Activated naive CD8-positive, alpha-beta T cell (primary cell): ENCODE data around the gene MCM7.

Experiments
- H3K27ac Mint-ChIP-seq: one replicate; pipeline ENCODE4 v1.8.0; 2021; ENCODE audit warnings: mixed read lengths
- H3K27me3 Mint-ChIP-seq: one replicate; pipeline ENCODE4 v1.8.0; 2021; ENCODE audit warnings: mixed read lengths
- H3K36me3 Mint-ChIP-seq: one replicate; pipeline ENCODE4 v1.8.0; 2021; ENCODE audit warnings: mixed read lengths
- H3K4me1 Mint-ChIP-seq: one replicate; pipeline ENCODE4 v1.8.0; 2021; ENCODE audit warnings: low read depth, mixed read lengths
- H3K4me3 Mint-ChIP-seq: one replicate; pipeline ENCODE4 v1.8.0; 2021; ENCODE audit warnings: mild to moderate bottlenecking, mixed read lengths
- H3K9me3 Mint-ChIP-seq: one replicate; pipeline ENCODE4 v1.8.0; 2021; ENCODE audit warnings: low read depth, mixed read lengths

Gene MCM7

GRCh38 chr7:100111156-100111555 is 10.0 kb upstream of the MCM7 start:
- Mint-ChIP-seq H3K4me1 (peaks cover 3% of the 10 kb centered on the region), H3K4me3 (no peak overlapping the region), H3K27ac (no peak overlapping the region), H3K36me3 (no peaks in the 10 kb centered on the region), H3K27me3 (no peaks in the 10 kb centered on the region), H3K9me3 (no peaks in the 10 kb centered on the region)

GRCh38 chr7:100109521-100110163 is 8.4 kb upstream of the MCM7 start:
- no peaks in the 10 kb centered on the region for H3K27me3 Mint-ChIP-seq
- H3K4me1 Mint-ChIP-seq: no peaks in the 10 kb centered on the region
- no peak overlapping the region for H3K4me3 Mint-ChIP-seq
- H3K36me3 Mint-ChIP-seq: no peaks in the 10 kb centered on the region
- no peaks in the 10 kb centered on the region for H3K9me3 Mint-ChIP-seq
- no peak overlapping the region for H3K27ac Mint-ChIP-seq

DNA sequence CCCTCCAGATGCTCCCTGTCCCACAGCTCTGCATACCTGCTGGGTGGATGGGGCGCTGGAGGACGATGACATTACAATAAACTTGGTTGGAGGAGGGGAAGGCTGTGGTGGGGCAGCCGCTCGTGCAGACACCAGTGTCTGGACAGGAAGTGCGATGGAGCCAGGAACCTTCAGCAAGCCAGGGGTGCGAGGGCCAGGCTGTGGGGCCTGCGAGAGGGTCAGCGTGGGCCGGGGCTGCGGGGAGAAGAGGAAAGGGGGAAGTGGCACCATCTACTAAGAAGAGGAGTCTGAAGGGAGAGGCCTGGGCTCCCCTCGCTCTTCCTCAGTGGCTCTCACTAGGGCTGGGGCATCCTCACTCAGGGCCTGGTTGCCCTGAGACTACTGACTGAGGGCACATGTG is 6.7 kb upstream of the MCM7 start:
- no peak overlapping the region for H3K4me3 Mint-ChIP-seq
- no peak overlapping the region for H3K27ac Mint-ChIP-seq
- no peaks in the 10 kb centered on the region for H3K36me3 Mint-ChIP-seq
- peaks cover 2% of the 10 kb centered on the region for H3K4me1 Mint-ChIP-seq
- H3K27me3 Mint-ChIP-seq: no peaks in the 10 kb centered on the region
- no peaks in the 10 kb centered on the region for H3K9me3 Mint-ChIP-seq

GRCh38 chr7:100107125-100107737 is 6.0 kb upstream of the MCM7 start:
- no peaks in the 10 kb centered on the region for H3K27me3 Mint-ChIP-seq
- no peak overlapping the region for H3K27ac Mint-ChIP-seq
- peaks cover 7% of the 10 kb centered on the region for H3K4me1 Mint-ChIP-seq
- H3K36me3 Mint-ChIP-seq: no peaks in the 10 kb centered on the region
- no peaks in the 10 kb centered on the region for H3K9me3 Mint-ChIP-seq
- no peak overlapping the region for H3K4me3 Mint-ChIP-seq

DNA sequence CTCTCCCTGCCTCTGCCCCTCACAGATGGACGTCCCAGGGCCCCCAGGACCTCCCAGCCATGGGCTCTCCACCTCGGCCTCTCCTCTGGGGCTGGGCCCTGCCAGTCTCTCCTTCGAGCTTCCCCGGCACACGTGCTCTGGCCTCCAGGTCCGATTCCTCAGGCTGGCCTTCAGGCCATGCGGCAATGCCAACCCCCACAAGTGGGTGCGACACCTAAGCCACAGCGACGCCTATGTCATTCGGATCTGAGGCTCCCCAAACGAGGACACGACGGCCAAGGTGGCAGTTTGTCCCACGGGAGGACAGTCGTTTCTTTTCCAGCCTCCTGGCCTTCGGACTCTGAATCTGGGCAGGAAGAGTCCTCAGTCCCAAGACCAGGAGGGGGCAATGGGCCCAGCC is 5.4 kb upstream of the MCM7 start:
- Mint-ChIP-seq H3K9me3 (no peaks in the 10 kb centered on the region), H3K4me1 (peaks cover 7% of the 10 kb centered on the region), H3K27ac (no peak overlapping the region), H3K27me3 (no peaks in the 10 kb centered on the region), H3K4me3 (no peak overlapping the region), H3K36me3 (no peaks in the 10 kb centered on the region)

DNA sequence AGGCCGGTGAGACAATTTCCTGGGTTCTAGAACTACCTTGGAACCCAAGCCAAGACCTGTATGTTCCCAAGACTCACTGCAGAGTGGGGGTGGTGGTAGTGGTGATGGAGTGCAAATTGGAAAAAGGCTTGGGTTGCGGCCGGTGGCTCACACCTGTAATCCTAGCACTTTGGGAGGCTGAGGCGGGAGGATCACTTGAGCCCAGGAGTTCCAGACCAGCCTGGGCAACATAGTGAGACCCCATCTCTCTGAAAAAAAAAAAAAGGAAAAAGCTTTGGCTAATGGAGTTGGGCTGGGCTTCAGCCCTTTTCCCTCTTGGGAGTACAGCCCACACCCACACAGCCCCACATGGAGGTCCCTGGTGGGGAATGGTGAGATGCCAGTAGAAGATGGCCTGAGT is 4.3 kb upstream of the MCM7 start:
- H3K27me3 Mint-ChIP-seq: no peaks in the 10 kb centered on the region

GRCh38 chr7:100102950-100103840 is 2.0 kb upstream of the MCM7 start:
- no peaks in the 10 kb centered on the region for H3K27me3 Mint-ChIP-seq
- peak overlapping the region; percentile 41 for H3K27ac Mint-ChIP-seq
- peaks cover 29% of the 10 kb centered on the region for H3K4me1 Mint-ChIP-seq
- H3K9me3 Mint-ChIP-seq: no peaks in the 10 kb centered on the region
- peaks cover 11% of the 10 kb centered on the region for H3K36me3 Mint-ChIP-seq
- H3K4me3 Mint-ChIP-seq: peak overlapping the region; percentile 93

More for the DNA sequence above, 4.3 kb upstream of the MCM7 start:
- Mint-ChIP-seq H3K4me3 (no peak overlapping the region), H3K36me3 (no peaks in the 10 kb centered on the region), H3K9me3 (no peaks in the 10 kb centered on the region), H3K27ac (no peak overlapping the region), H3K4me1 (peaks cover 9% of the 10 kb centered on the region)

GRCh38 chr7:100100420-100101015 is 679 bp downstream of the MCM7 start:
- Mint-ChIP-seq H3K4me3 (peak overlapping the region; percentile 93), H3K36me3 (peaks cover 15% of the 10 kb centered on the region), H3K27ac (peak overlapping the region; percentile 99), H3K27me3 (no peaks in the 10 kb centered on the region), H3K4me1 (peaks cover 38% of the 10 kb centered on the region), H3K9me3 (no peaks in the 10 kb centered on the region)

DNA sequence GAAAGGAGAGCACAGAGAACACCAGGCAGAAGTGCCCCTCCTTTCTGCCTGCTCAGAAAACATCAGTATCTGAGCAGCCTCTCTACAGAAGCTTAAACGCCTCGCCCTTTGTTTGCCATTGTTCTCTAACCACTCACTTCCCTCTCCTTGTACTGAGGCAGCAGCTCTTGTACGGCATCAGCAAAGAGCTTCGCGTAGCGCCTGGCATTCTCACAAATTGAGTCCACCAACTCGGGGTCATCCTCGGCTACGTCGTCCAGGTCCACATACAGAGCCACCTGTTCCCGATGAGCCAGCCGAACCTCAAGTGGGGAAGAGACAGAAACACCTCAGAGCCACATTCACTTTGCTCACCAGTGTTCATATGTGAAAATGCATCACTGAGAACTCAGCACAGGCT is 1.7 kb downstream of the MCM7 start:
- H3K27me3 Mint-ChIP-seq: no peaks in the 10 kb centered on the region
- peak overlapping the region; percentile 99 for H3K27ac Mint-ChIP-seq
- H3K36me3 Mint-ChIP-seq: peaks cover 15% of the 10 kb centered on the region
- peaks cover 39% of the 10 kb centered on the region for H3K4me1 Mint-ChIP-seq
- H3K9me3 Mint-ChIP-seq: no peaks in the 10 kb centered on the region
- peak overlapping the region; percentile 93 for H3K4me3 Mint-ChIP-seq

DNA sequence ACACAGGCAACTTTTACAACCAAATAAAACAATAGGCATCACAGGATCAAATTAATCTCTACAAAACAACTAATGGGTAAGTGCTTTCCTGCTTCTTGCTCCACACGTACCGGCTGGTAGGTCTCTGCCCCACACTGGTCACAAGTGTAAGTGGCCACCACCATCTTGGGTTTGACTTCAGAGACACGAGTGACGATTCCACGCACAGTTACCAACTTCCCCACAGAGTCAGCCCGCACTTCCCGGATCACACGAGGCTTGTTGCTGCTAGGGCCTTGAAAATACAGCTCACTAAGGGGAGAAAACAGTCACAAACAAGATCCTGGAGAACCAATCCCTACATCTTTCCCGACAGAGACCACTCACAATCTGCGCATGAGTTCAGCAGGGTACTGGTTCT is 2.3 kb downstream of the MCM7 start:
- Mint-ChIP-seq H3K27me3 (no peaks in the 10 kb centered on the region), H3K4me3 (peak overlapping the region; percentile 93), H3K9me3 (no peaks in the 10 kb centered on the region), H3K27ac (peak overlapping the region; percentile 99), H3K36me3 (peaks cover 15% of the 10 kb centered on the region), H3K4me1 (peaks cover 39% of the 10 kb centered on the region)

DNA sequence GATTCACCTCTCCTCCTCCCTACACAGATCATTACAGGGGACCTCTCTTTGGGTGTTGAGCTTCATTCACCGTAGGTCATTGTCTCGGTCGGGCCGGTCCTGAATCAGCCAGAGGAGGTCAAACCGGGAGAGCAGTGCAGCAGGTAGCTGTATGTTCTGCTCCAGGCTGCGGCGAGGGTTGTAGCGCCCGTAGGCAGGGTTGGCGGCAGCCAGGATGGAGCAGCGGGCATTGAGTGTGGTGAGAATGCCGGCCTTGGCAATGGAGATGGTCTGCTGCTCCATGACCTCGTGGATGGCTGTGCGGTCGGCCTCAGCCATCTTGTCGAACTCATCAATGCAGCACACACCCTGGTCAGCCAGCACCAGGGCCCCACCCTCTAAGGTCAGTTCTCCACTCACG is 5.5 kb downstream of the MCM7 start:
- no peaks in the 10 kb centered on the region for H3K27me3 Mint-ChIP-seq
- peak overlapping the region; percentile 35 for H3K4me3 Mint-ChIP-seq
- H3K27ac Mint-ChIP-seq: no peak overlapping the region

DNA sequence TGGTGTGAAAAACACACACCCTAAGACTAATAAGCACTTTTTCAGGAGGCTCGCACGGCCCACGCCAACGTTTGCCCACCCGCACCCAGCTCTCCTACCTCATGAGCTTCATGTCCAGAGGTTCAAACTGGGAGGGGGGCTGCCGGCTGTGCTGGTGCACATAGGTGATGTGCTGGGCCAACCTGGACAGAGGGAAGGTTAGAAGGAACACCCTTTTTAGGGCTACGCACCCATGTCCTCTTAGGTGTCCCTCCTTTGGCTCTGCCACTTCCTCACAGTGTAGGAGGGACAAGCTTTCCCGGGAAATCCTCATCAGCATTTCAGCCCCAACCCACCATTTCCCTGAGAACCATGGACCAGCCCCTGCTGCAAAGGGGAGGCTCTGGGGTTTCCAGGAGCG is 5.9 kb downstream of the MCM7 start:
- Mint-ChIP-seq H3K27ac (peak overlapping the region; percentile 61), H3K9me3 (no peaks in the 10 kb centered on the region), H3K27me3 (no peaks in the 10 kb centered on the region), H3K4me3 (no peak overlapping the region), H3K36me3 (peaks cover 17% of the 10 kb centered on the region), H3K4me1 (peaks cover 44% of the 10 kb centered on the region)

More for the DNA sequence above, 5.5 kb downstream of the MCM7 start:
- Mint-ChIP-seq H3K36me3 (peaks cover 15% of the 10 kb centered on the region), H3K9me3 (no peaks in the 10 kb centered on the region), H3K4me1 (peaks cover 40% of the 10 kb centered on the region)

DNA sequence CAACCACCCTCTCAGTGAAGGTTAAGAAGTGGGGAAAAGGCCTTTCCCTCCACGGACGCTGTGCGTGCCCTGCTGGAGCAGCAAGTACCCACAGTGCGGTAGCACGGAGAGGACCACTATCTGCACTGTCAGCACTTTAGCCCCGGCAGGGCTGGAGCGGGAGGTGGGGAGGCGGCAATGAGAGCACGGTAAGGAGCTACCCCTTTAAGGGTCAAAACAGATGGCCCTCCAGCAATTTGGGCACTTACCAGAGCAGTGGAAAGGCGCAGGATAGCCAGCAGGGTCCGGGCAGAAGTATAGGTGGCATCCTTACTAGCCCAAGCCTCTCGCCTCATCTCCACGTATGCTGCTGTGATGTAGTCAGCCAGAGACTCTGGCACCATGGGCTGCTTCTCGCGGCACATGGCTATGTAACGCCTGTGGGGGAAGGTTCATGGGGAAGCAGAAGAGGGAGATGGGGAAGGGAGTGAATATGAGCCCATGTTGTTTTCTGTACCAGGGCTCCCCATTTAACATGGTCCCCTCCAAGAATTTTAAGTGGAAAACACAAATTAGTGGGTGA is 7.2 kb downstream of the MCM7 start:
- H3K27me3 Mint-ChIP-seq: no peaks in the 10 kb centered on the region
- no peak overlapping the region for H3K4me3 Mint-ChIP-seq
- no peaks in the 10 kb centered on the region for H3K9me3 Mint-ChIP-seq
- H3K27ac Mint-ChIP-seq: peak overlapping the region; percentile 61
- peaks cover 12% of the 10 kb centered on the region for H3K36me3 Mint-ChIP-seq
- peaks cover 40% of the 10 kb centered on the region for H3K4me1 Mint-ChIP-seq

DNA sequence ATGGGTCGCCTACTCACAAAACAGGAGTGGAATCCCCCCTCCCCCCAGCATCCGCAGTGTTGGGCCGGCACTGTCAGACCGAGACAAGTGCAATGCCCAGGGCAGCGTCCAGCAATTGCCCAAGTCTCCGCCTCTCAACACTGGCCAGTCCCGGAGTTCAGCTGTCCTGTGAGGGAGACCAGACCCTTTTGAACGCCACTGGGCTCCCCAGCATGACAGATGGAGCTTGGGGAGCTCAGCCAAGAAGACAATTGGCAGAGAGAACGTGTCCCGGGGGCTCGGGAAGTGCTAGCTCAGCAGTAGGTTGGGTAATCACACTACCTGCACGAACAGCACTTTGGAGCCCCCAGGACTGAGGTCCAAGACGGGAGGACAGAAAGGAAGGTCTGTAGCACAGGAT is 7.7 kb downstream of the MCM7 start:
- Mint-ChIP-seq H3K4me1 (peaks cover 35% of the 10 kb centered on the region), H3K9me3 (no peaks in the 10 kb centered on the region), H3K27ac (peak overlapping the region; percentile 61), H3K36me3 (peaks cover 8% of the 10 kb centered on the region), H3K4me3 (no peak overlapping the region), H3K27me3 (no peaks in the 10 kb centered on the region)

GRCh38 chr7:100093054-100093453 is 8.1 kb downstream of the MCM7 start:
- no peaks in the 10 kb centered on the region for H3K9me3 Mint-ChIP-seq
- H3K4me1 Mint-ChIP-seq: peaks cover 35% of the 10 kb centered on the region
- no peaks in the 10 kb centered on the region for H3K27me3 Mint-ChIP-seq

More at GRCh38 chr7:100093054-100093453, 8.1 kb downstream of the MCM7 start:
- no peak overlapping the region for H3K4me3 Mint-ChIP-seq
- peaks cover 5% of the 10 kb centered on the region for H3K36me3 Mint-ChIP-seq
- H3K27ac Mint-ChIP-seq: no peak overlapping the region
